Activated naive CD8-positive, alpha-beta T cell (primary cell): ENCODE data around the gene R3HDM1.
"Not testable (repeated sequence)": the region's sequence is repeated elsewhere in the genome, so short reads cannot be mapped to it uniquely, and the experiment has no call there.

Experiments used
- H3K27ac Mint-ChIP-seq: one replicate; pipeline ENCODE4 v1.8.0; 2021; ENCODE audit warnings: mixed read lengths
- H3K27me3 Mint-ChIP-seq: one replicate; pipeline ENCODE4 v1.8.0; 2021; ENCODE audit warnings: mixed read lengths
- H3K36me3 Mint-ChIP-seq: one replicate; pipeline ENCODE4 v1.8.0; 2021; ENCODE audit warnings: mixed read lengths
- H3K4me1 Mint-ChIP-seq: one replicate; pipeline ENCODE4 v1.8.0; 2021; ENCODE audit warnings: low read depth, mixed read lengths
- H3K4me3 Mint-ChIP-seq: one replicate; pipeline ENCODE4 v1.8.0; 2021; ENCODE audit warnings: mild to moderate bottlenecking, mixed read lengths
- H3K9me3 Mint-ChIP-seq: one replicate; pipeline ENCODE4 v1.8.0; 2021; ENCODE audit warnings: low read depth, mixed read lengths

R3HDM1 gene

DNA sequence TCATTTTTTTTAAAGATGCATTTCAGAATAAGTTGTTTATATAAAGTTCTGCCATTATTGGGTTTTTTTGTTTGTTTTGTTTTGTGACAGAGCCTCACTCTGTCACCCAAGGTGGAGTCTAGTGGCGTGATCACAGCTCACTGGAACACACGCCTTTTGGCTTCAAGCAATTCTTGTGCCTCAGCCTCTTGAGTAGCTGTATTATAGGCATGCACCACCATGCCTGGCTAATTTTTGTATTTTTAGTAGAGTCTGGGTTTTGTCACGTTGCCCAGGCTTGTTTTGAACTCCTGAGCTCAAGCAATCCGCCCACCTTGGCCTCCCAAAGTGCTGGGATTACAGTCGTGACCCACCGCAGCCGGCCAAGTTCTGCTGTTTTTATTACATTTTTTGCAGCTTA lies 72.3 kb downstream of the R3HDM1 start:
- H3K27me3 Mint-ChIP-seq, result no peaks in the 10 kb centered on the region

GRCh38 chr2:135607561-135607960 lies 76.3 kb downstream of the R3HDM1 start:
- Mint-ChIP-seq H3K4me1 (no peaks in the 10 kb centered on the region), H3K27me3 (no peaks in the 10 kb centered on the region), H3K36me3 (peaks cover 18% of the 10 kb centered on the region), H3K4me3 (no peak overlapping the region), H3K9me3 (no peaks in the 10 kb centered on the region), H3K27ac (no peak overlapping the region)

More for the DNA sequence above, 72.3 kb downstream of the R3HDM1 start:
- Mint-ChIP-seq H3K4me3 (no peak overlapping the region), H3K36me3 (peaks cover 20% of the 10 kb centered on the region), H3K9me3 (no peaks in the 10 kb centered on the region), H3K4me1 (peaks cover 11% of the 10 kb centered on the region), H3K27ac (no peak overlapping the region)

DNA sequence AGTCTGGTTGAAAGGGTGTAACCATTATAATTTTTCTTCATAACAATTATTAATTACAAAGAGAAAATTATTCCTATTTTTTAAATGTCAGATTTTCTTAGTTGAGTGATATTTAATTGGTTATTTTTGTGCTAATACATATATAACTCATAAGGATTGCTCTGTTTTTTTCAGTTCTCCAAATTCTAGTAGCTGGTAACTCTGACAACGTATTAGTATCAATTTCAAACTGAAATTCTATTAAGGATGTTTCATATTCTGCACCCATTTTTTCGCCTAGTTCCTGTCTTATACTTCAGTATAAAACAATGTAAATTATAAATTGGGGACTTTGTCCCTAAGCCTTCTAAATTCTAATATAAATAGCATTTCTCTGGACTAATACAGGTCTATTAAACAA lies 81.0 kb downstream of the R3HDM1 start:
- Mint-ChIP-seq H3K27ac (no peak overlapping the region), H3K36me3 (peaks cover 7% of the 10 kb centered on the region), H3K27me3 (no peaks in the 10 kb centered on the region), H3K4me3 (no peak overlapping the region), H3K9me3 (no peaks in the 10 kb centered on the region), H3K4me1 (no peaks in the 10 kb centered on the region)

GRCh38 chr2:135615404-135615803 lies 84.1 kb downstream of the R3HDM1 start:
- Mint-ChIP-seq H3K36me3 (peaks cover 5% of the 10 kb centered on the region), H3K27ac (no peak overlapping the region), H3K4me1 (no peaks in the 10 kb centered on the region), H3K9me3 (no peaks in the 10 kb centered on the region), H3K27me3 (no peaks in the 10 kb centered on the region), H3K4me3 (no peak overlapping the region)

GRCh38 chr2:135617501-135618015 lies 86.3 kb downstream of the R3HDM1 start:
- Mint-ChIP-seq H3K9me3 (no peaks in the 10 kb centered on the region), H3K27ac (no peak overlapping the region), H3K36me3 (peaks cover 5% of the 10 kb centered on the region), H3K27me3 (no peaks in the 10 kb centered on the region), H3K4me1 (no peaks in the 10 kb centered on the region), H3K4me3 (no peak overlapping the region)

DNA sequence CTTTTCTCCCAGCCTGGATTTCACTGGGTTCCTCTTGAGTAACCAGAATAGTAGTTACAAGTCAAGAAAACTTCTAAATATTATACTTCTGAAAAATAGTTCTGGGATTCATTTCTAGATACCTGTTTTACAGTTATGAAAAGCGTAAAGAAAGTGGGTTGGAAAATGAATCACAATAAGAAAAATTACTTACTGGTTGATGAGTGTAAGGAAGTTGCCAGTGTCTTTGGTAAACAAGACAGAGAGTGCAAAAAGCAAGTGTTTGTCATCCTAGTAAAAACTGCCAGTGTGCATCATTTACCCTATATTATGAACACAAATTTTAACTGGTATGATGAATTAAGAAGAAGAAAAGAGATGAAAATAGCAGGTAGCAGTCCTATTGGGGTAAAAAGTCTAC lies 88.9 kb downstream of the R3HDM1 start:
- H3K27ac Mint-ChIP-seq, result no peak overlapping the region
- H3K4me3 Mint-ChIP-seq, result no peak overlapping the region
- no peaks in the 10 kb centered on the region for H3K4me1 Mint-ChIP-seq
- no peaks in the 10 kb centered on the region for H3K9me3 Mint-ChIP-seq
- H3K27me3 Mint-ChIP-seq, result no peaks in the 10 kb centered on the region
- H3K36me3 Mint-ChIP-seq, result peaks cover 7% of the 10 kb centered on the region

- Mint-ChIP-seq H3K27ac (no peak overlapping the region), H3K27me3 (no peaks in the 10 kb centered on the region), H3K4me1 (no peaks in the 10 kb centered on the region), H3K9me3 (no peaks in the 10 kb centered on the region), H3K36me3 (peaks cover 7% of the 10 kb centered on the region), H3K4me3 (no peak overlapping the region)
Measured at GRCh38 chr2:135629520-135629919, 98.2 kb downstream of the R3HDM1 start.

DNA sequence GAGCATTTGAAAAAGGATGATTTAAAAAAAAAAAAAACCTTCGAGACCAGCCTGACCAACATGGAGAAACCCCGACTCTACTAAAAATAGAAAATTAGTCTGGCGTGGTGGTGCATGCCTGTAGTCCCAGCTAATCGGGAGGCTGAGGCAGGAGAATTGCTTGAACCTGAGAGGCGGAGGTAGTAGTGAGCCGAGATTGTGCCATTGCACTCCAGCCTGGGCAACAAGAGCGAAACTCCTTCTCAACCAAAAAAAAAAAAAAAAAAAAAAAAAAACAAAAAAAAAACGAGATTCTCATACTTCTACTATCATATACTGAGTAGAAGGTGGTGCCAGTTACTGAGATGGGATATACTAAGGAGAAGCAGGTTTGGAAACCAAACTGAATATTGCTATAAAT lies 98.8 kb downstream of the R3HDM1 start:
- not testable (repeated sequence) for H3K36me3 Mint-ChIP-seq, H3K4me1 Mint-ChIP-seq, H3K4me3 Mint-ChIP-seq, H3K9me3 Mint-ChIP-seq, H3K27me3 Mint-ChIP-seq, H3K27ac Mint-ChIP-seq

- H3K4me1 Mint-ChIP-seq, result no peaks in the 10 kb centered on the region
- H3K9me3 Mint-ChIP-seq, result no peaks in the 10 kb centered on the region
- no peak overlapping the region for H3K4me3 Mint-ChIP-seq
Measured at GRCh38 chr2:135630488-135630887, 99.2 kb downstream of the R3HDM1 start.

GRCh38 chr2:135633582-135633981 lies 102.3 kb downstream of the R3HDM1 start:
- no peak overlapping the region for H3K4me3 Mint-ChIP-seq
- no peaks in the 10 kb centered on the region for H3K27me3 Mint-ChIP-seq
- no peaks in the 10 kb centered on the region for H3K4me1 Mint-ChIP-seq
- peaks cover 18% of the 10 kb centered on the region for H3K36me3 Mint-ChIP-seq
- no peaks in the 10 kb centered on the region for H3K9me3 Mint-ChIP-seq
- no peak overlapping the region for H3K27ac Mint-ChIP-seq

More at GRCh38 chr2:135630488-135630887, 99.2 kb downstream of the R3HDM1 start:
- Mint-ChIP-seq H3K27ac (no peak overlapping the region), H3K27me3 (no peaks in the 10 kb centered on the region), H3K36me3 (peaks cover 7% of the 10 kb centered on the region)

DNA sequence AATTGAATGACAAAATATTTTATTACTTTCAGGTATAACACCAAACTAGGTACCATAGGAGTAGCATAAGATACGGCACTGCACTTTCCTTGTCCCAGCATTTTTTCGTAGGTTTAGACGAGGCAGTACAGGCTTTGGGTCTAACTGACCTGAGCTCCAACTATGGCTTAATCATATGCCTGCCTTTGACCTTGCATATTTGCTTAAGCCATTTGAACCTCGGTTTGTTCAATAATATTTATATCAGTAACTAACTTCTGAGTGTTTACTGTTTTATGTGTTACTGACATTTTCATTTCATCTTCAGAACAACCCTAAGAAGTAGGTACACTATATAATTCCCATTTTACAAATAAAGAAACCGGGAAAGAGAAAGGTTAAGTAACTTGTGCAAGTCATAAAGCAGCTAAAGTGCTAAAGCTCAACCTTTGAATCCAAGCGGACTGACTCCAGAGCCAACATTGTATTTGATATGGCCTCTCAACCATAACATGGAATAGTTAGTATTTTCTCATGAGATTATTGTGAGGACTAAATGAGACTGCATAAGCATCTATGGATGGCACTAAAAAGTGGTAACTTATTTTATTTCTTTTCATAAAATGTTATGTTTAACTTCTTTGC lies 104.0 kb downstream of the R3HDM1 start:
- Mint-ChIP-seq H3K36me3 (peaks cover 18% of the 10 kb centered on the region), H3K4me3 (no peak overlapping the region), H3K4me1 (no peaks in the 10 kb centered on the region), H3K27ac (no peak overlapping the region), H3K27me3 (no peaks in the 10 kb centered on the region), H3K9me3 (no peaks in the 10 kb centered on the region)

DNA sequence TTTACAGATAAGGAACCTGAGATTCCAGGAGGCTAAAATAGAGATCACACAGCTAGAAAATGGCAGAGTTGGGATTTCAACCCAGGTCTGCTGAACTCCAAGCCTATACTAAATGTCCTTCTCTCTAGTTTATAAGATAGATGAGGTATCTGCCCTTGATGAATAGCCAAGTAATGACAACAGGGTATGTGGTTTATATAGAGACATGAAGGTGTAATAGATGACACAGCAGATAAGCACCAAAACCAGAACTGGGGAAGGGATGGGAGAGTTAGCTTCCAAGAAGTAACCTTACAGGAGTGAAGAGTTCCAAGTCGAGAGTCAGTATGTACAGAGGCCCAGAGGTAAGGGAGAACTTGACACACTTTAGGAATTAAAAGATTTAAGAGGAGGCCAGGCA lies 105.7 kb downstream of the R3HDM1 start:
- Mint-ChIP-seq H3K36me3 (peaks cover 20% of the 10 kb centered on the region), H3K27me3 (no peaks in the 10 kb centered on the region), H3K4me3 (no peak overlapping the region), H3K27ac (no peak overlapping the region), H3K4me1 (no peaks in the 10 kb centered on the region), H3K9me3 (no peaks in the 10 kb centered on the region)

GRCh38 chr2:135637456-135638087 lies 106.3 kb downstream of the R3HDM1 start:
- Mint-ChIP-seq H3K27ac (no peak overlapping the region), H3K9me3 (no peaks in the 10 kb centered on the region), H3K4me1 (no peaks in the 10 kb centered on the region), H3K27me3 (no peaks in the 10 kb centered on the region), H3K36me3 (peaks cover 16% of the 10 kb centered on the region), H3K4me3 (no peak overlapping the region)

- H3K4me1 Mint-ChIP-seq, result no peaks in the 10 kb centered on the region
- no peaks in the 10 kb centered on the region for H3K9me3 Mint-ChIP-seq
- no peaks in the 10 kb centered on the region for H3K27me3 Mint-ChIP-seq
- H3K4me3 Mint-ChIP-seq, result no peak overlapping the region
- H3K27ac Mint-ChIP-seq, result no peak overlapping the region
- H3K36me3 Mint-ChIP-seq, result peaks cover 19% of the 10 kb centered on the region
Measured at GRCh38 chr2:135638825-135639224, 107.5 kb downstream of the R3HDM1 start.

- no peaks in the 10 kb centered on the region for H3K4me1 Mint-ChIP-seq
- no peaks in the 10 kb centered on the region for H3K27me3 Mint-ChIP-seq
- no peaks in the 10 kb centered on the region for H3K9me3 Mint-ChIP-seq
- H3K4me3 Mint-ChIP-seq, result no peak overlapping the region
- no peak overlapping the region for H3K27ac Mint-ChIP-seq
- H3K36me3 Mint-ChIP-seq, result peaks cover 26% of the 10 kb centered on the region
Measured at GRCh38 chr2:135641156-135642068, 110.1 kb downstream of the R3HDM1 start.
